Measurements from ENCODE around the gene MPPED1. TPM values are rescaled to one million over a fixed set of nuclear protein-coding genes. Genes with fewer than 3 reads are reported as not detected.

MPPED1 gene
- total RNA-seq, 2 donors from 2014 or later: not detected

DNA sequence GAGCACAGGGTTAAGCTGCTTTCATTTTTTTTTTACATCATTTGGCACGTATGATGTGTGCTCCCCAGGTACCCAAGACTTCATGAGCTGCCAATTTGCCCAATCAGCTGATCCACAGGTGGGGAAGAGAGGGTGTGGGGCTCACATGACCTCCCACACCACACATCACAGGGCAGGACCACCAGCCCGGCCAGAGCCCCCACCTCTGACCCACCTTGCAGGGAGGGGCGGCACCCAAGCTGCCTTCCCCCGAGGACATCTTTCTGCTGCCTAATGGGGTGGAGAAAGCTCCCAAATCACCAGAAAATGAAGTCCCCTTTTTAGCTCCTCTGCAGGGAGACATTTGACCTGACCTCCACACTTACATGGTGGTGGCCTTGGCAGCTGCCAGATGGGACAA, 119.8 kb downstream of the MPPED1 start:
- no peak for DNase-seq
- TF ChIP-seq, protein P1, sequence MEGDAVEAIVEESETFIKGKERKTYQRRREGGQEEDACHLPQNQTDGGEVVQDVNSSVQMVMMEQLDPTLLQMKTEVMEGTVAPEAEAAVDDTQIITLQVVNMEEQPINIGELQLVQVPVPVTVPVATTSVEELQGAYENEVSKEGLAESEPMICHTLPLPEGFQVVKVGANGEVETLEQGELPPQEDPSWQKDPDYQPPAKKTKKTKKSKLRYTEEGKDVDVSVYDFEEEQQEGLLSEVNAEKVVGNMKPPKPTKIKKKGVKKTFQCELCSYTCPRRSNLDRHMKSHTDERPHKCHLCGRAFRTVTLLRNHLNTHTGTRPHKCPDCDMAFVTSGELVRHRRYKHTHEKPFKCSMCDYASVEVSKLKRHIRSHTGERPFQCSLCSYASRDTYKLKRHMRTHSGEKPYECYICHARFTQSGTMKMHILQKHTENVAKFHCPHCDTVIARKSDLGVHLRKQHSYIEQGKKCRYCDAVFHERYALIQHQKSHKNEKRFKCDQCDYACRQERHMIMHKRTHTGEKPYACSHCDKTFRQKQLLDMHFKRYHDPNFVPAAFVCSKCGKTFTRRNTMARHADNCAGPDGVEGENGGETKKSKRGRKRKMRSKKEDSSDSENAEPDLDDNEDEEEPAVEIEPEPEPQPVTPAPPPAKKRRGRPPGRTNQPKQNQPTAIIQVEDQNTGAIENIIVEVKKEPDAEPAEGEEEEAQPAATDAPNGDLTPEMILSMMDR (IDR thresholded peaks at IDR 0.05): no peak
- no peak for TF ChIP-seq POLR2A (IDR thresholded peaks at IDR 0.05)
- no peaks in the 10 kb centered on the region for H3K36me3 ChIP-seq (replicated peaks in 1 of 2; ENCODE audit: insufficient read depth in 1 of 2, low read depth in 2 of 2)
- no peaks in the 10 kb centered on the region for H3K4me1 ChIP-seq
- intact Hi-C loops (cut with DNase I): no loop called here
- WGBS, 2 donors: 47 to 76% methylated on average over 3 to 4 of the region's 4 CpGs
- no peaks in the 10 kb centered on the region for H3K9me3 ChIP-seq
- H3K4me3 ChIP-seq: no peak overlapping the region
- H3K27me3 ChIP-seq: no peaks in the 10 kb centered on the region
- no peak for ATAC-seq
- no peak overlapping the region for H3K27ac ChIP-seq

DNA sequence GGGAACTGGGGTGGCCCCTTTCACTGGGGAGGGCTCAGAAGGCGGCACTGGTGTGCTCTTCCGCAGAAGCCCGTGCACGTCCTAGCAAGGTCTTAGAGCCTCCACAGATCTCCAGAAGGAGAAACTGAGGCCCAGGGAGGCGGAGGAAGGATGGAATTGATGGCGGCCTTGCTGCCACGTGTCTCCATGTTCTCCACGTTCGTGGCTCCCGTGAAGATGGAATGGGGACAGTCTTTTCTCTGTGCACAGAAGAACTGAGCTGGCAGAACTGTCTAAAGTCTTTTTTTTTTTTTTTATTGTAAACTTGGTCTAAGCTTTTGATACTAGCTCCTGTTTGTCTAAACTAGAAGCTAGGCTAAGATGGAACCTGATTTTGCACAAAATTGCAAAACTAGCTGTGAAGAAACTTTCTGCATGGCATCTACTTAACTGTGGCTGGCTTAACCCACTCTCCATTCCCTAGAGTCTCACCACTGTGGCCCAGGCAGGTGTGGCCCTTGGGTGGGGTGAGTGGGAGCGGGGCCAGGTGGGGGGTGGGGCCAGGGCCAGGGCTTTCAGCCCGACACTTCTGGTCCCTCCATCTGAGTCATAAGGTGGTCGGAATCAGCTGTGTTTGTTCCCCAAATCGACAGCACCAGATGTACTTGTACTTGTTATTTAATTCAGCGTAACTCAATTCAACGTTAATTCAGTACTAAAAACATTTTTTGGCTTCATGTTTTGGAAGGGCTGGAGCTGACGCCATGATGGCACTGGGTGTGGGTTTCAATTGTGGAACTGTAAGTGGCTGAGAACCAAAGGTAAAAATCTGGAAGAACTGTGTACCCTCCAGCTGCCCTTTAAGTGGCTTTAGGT, 120.7 kb downstream of the MPPED1 start:
- Histone ChIP-seq H3K36me3 (replicated peaks in 1 of 2; ENCODE audit: insufficient read depth in 1 of 2, low read depth in 2 of 2) (no peaks in the 10 kb centered on the region), H3K27me3 (no peaks in the 10 kb centered on the region), H3K27ac (no peak overlapping the region), H3K4me3 (no peak overlapping the region), H3K9me3 (no peaks in the 10 kb centered on the region), H3K4me1 (no peaks in the 10 kb centered on the region)
- no peak for DNase-seq
- ATAC-seq: no peak
- WGBS, 2 donors: 86 to 88% methylated on average over 17 of the region's 17 CpGs
- TF ChIP-seq, protein P1 (IDR thresholded peaks at IDR 0.05): no peak
- TF ChIP-seq POLR2A (IDR thresholded peaks at IDR 0.05): no peak
- intact Hi-C loops (cut with DNase I): no loop called here

DNA sequence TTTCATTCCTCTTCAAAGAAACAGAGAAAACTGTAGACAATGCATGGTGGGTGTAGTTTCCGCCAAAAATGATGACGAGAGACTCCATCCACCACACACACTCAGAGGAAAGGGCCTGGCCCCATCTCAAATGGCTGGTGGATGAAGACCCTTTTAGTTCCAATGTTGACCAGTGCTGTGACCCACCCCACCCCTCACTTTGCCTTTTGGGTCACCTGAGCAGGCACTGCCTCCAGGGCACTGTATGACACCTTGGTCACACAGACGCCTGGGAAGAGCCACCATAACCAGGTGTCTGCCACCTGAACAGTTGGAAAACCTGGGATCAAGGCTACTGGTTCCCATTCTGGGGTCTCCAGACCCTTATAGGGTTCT, 121.3 kb downstream of the MPPED1 start:
- 86 to 98% methylated on average over 3 of the region's 3 CpGs for WGBS, 2 donors
- no peak overlapping the region for H3K27ac ChIP-seq
- H3K27me3 ChIP-seq: no peaks in the 10 kb centered on the region
- no peaks in the 10 kb centered on the region for H3K36me3 ChIP-seq (replicated peaks in 1 of 2; ENCODE audit: insufficient read depth in 1 of 2, low read depth in 2 of 2)
- H3K9me3 ChIP-seq: no peaks in the 10 kb centered on the region
- intact Hi-C loops (cut with DNase I): no loop called here
- DNase-seq (no peak), ATAC-seq (no peak)
- no peaks in the 10 kb centered on the region for H3K4me1 ChIP-seq
- H3K4me3 ChIP-seq: no peak overlapping the region
- TF ChIP-seq, protein P1 (IDR thresholded peaks at IDR 0.05): no peak
- TF ChIP-seq POLR2A (IDR thresholded peaks at IDR 0.05): no peak

DNA sequence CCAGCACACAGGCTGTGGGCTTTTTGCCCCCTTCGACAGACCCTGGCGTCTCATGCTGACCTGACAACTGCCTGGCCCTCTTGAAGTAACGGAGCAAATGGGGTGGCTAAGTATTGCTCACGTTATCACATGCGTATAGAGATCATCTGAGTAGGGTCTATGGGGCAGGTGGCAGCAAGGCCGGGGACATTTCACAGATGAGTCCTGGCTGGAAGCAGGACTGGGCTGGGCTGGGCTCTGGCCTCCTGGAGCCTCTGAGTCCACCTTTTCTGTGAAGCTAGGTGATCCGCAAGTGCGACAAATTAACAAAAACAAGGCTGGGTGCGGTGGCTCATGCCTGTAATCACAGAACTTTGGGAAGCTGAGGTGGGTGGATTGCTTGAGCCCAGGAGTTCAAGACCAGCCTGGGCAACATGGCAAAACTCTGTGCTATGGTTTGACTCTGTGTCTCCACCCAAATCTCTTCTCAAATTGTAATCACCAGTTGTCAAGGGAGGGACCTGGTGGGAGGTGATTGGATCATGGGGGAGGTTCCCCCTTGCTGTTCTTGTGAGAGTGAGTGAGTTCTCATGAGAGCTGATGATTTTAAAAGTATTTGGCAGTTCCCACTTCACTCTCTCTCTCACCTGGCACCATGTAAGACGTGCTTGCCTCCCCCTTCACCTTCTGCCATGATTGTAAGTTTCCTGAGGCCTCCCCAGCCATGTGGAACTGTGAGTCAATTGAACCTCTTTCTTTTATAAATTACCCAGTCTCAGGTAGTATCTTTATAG, 122.0 kb downstream of the MPPED1 start:
- WGBS, 2 donors: 88 to 89% methylated on average over 8 to 10 of the region's 10 CpGs
- no peak overlapping the region for H3K4me3 ChIP-seq
- TF ChIP-seq, protein P1 (IDR thresholded peaks at IDR 0.05): no peak
- no peak for TF ChIP-seq POLR2A (IDR thresholded peaks at IDR 0.05)
- no peaks in the 10 kb centered on the region for H3K4me1 ChIP-seq
- no peaks in the 10 kb centered on the region for H3K27me3 ChIP-seq
- no peak overlapping the region for H3K27ac ChIP-seq
- ATAC-seq: no peak
- H3K36me3 ChIP-seq (replicated peaks in 1 of 2; ENCODE audit: insufficient read depth in 1 of 2, low read depth in 2 of 2): no peaks in the 10 kb centered on the region
- DNase-seq: no peak
- H3K9me3 ChIP-seq: no peaks in the 10 kb centered on the region
- intact Hi-C loops (cut with DNase I): no loop called here

Data from body of pancreas (tissue), 4 donors.